ENCODE measurements around the gene VSIG8. TPM values are rescaled to one million over a fixed set of nuclear protein-coding genes. Genes with fewer than 3 reads are reported as not detected.
"Not testable (repeated sequence)": the region's sequence is repeated elsewhere in the genome, so short reads cannot be mapped to it uniquely, and the experiment has no call there.

VSIG8 gene
- total RNA-seq, 1 donor from 2014 or later = not detected

DNA sequence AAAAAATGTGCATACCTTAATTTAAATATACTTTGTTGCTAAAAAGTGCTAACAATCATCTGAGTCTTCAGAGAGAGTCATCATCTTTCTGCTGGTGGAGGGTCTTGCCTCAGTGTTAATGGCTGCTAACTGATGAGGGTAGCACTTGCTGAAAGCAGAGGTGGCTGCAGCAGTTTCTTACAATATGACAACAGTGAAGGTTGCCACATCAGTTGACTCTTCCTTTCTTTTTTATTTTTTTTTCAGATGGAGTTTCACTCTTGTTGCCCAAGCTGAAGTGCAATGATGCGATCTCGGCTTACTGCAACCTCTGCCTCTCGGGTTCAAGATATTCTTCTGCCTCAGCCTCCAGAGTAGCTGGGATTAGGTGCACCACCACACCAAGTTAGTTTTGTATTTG lies 40.1 kb upstream of the VSIG8 start:
- Mint-ChIP-seq H3K36me3 (ENCODE audit: low read depth, unreplicated experiment) (no peaks in the 10 kb centered on the region), H3K4me3 (ENCODE audit: unreplicated experiment) (no peak overlapping the region), H3K27ac (ENCODE audit: unreplicated experiment) (no peak overlapping the region), H3K4me1 (ENCODE audit: unreplicated experiment) (peaks cover 16% of the 10 kb centered on the region), H3K27me3 (ENCODE audit: unreplicated experiment) (peaks cover 2% of the 10 kb centered on the region), H3K9me3 (ENCODE audit: unreplicated experiment) (no peaks in the 10 kb centered on the region)
- TF ChIP-seq CTCF (IDR thresholded peaks at IDR 0.05; ENCODE audit: unreplicated experiment) = no peak
- DNase-seq (ENCODE audit: low spot score) = no peak

- H3K4me3 Mint-ChIP-seq (ENCODE audit: unreplicated experiment) = no peak overlapping the region
- no peak for DNase-seq (ENCODE audit: low spot score)
- H3K36me3 Mint-ChIP-seq (ENCODE audit: low read depth, unreplicated experiment) = no peaks in the 10 kb centered on the region
- H3K9me3 Mint-ChIP-seq (ENCODE audit: unreplicated experiment) = no peaks in the 10 kb centered on the region
- peaks cover 24% of the 10 kb centered on the region for H3K4me1 Mint-ChIP-seq (ENCODE audit: unreplicated experiment)
- TF ChIP-seq CTCF (IDR thresholded peaks at IDR 0.05; ENCODE audit: unreplicated experiment) = no peak
- peaks cover 2% of the 10 kb centered on the region for H3K27me3 Mint-ChIP-seq (ENCODE audit: unreplicated experiment)
- peak overlapping the region; percentile 90 for H3K27ac Mint-ChIP-seq (ENCODE audit: unreplicated experiment)
Measured at GRCh38 chr1:159900755-159901360, 38.4 kb upstream of the VSIG8 start.

- DNase-seq (ENCODE audit: low spot score) = peak; percentile 86
- TF ChIP-seq CTCF (IDR thresholded peaks at IDR 0.05; ENCODE audit: unreplicated experiment) = no peak
- Mint-ChIP-seq H3K36me3 (ENCODE audit: low read depth, unreplicated experiment) (no peaks in the 10 kb centered on the region), H3K4me3 (ENCODE audit: unreplicated experiment) (no peak within 1 kb of the TSS), H3K27me3 (ENCODE audit: unreplicated experiment) (peaks cover 2% of the 10 kb centered on the region), H3K9me3 (ENCODE audit: unreplicated experiment) (no peaks in the 10 kb centered on the region), H3K27ac (ENCODE audit: unreplicated experiment) (peak within 1 kb of the TSS; percentile 90), H3K4me1 (ENCODE audit: unreplicated experiment) (peaks cover 25% of the 10 kb centered on the region)
Measured at GRCh38 chr1:159900086-159900680, 37.7 kb upstream of the VSIG8 start, which contains the start of gene CFAP45. TSS of gene CFAP45 (minus strand) at chr1:159900165. CDS start at chr1:159900098, 67 bp downstream.

DNA sequence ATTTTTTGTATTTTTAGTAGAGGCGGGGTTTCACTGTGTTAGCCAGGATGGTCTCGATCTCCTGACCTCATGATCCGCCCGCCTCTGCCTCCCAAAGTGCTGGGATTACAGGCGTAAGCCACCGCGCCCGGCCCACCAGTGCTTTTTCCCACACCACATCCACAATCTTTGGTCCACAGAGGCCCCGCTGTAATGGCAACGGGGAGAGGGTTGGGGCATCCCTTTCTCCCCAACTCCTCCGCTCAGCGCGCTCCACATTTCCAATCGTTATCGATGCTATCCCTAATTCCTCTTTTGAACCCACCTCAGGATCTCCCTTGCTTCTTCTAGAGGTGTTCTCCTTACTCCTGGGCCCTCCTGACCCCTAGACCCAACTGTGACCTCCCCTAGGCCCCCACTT lies 37.2 kb upstream of the VSIG8 start:
- H3K27me3 Mint-ChIP-seq (ENCODE audit: unreplicated experiment); H3K9me3 Mint-ChIP-seq (ENCODE audit: unreplicated experiment); H3K36me3 Mint-ChIP-seq (ENCODE audit: low read depth, unreplicated experiment); DNase-seq (ENCODE audit: low spot score); H3K4me3 Mint-ChIP-seq (ENCODE audit: unreplicated experiment): not testable (repeated sequence)
- peak overlapping the region; percentile 90 for H3K27ac Mint-ChIP-seq (ENCODE audit: unreplicated experiment)
- H3K4me1 Mint-ChIP-seq (ENCODE audit: unreplicated experiment) = peaks cover 25% of the 10 kb centered on the region

DNA sequence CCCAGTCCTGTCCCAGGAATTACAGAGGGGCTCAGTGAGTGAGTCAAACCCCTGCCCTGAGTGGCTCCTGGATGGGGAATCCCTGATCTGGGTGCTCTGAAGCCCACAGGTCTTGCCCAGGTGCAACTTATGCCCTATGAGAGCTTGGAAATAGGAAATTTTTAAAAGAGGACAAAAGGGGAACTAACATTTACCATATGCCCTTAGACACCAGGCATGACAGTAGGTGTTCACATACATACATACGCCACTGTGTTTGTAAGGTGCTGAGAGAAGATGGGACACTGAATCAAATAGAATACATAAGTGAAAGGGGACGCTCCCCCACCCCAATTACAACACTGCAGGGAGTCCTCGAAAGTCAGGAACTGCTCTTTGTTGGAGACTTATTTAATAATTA lies 36.1 kb upstream of the VSIG8 start:
- Mint-ChIP-seq H3K36me3 (ENCODE audit: low read depth, unreplicated experiment) (no peaks in the 10 kb centered on the region), H3K4me1 (ENCODE audit: unreplicated experiment) (peaks cover 25% of the 10 kb centered on the region), H3K9me3 (ENCODE audit: unreplicated experiment) (no peaks in the 10 kb centered on the region), H3K27me3 (ENCODE audit: unreplicated experiment) (peaks cover 2% of the 10 kb centered on the region), H3K27ac (ENCODE audit: unreplicated experiment) (peak overlapping the region; percentile 49), H3K4me3 (ENCODE audit: unreplicated experiment) (no peak overlapping the region)
- no peak for TF ChIP-seq CTCF (IDR thresholded peaks at IDR 0.05; ENCODE audit: unreplicated experiment)
- no peak for DNase-seq (ENCODE audit: low spot score)

Measured in endothelial cell (in vitro differentiated cells).